ENCODE measurements around the gene WDFY3. TPM values are rescaled to one million over a fixed set of nuclear protein-coding genes. Genes with fewer than 3 reads are reported as not detected.
"Not testable (repeated sequence)": the region's sequence is repeated elsewhere in the genome, so short reads cannot be mapped to it uniquely, and the experiment has no call there.

Gene WDFY3
- total and polyA plus RNA-seq, 3 donors from 2014 or later, result 31.7 to 168 (median 126) TPM

DNA sequence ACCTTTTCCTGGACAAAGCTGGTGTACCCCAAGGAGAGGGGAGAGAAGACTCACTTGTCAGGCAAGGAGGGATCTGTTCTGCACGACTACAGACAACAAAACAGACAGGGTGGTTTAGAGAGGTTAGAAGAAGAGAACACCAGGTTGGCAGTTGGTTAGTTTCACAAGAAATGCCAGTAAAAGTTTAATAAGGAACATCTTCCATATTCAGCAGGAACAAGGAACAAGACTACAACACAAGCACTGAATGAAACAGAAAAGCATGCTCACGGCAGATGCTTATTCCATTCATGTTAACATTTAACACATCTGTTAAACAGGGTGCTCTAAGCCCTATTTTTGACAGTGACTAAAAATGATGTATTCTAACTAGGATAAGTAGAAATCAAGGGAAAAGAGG, 158.2 kb downstream of the WDFY3 start:
- Histone ChIP-seq H3K36me3 (ENCODE audit: low read depth, missing control alignments) (no peaks in the 10 kb centered on the region), H3K4me1 (no peaks in the 10 kb centered on the region), H3K27ac (no peak overlapping the region), H3K9me3 (no peaks in the 10 kb centered on the region), H3K27me3 (no peaks in the 10 kb centered on the region), H3K4me3 (no peak overlapping the region)
- DNase-seq, result no peak
- 91 to 93% methylated on average over 2 of the region's 2 CpGs for whole genome bisulfite sequencing, 2 donors
- intact Hi-C loops (cut with DNase I; ENCODE audit: low total_unique reads), result no loop called here
- TF ChIP-seq POLR2A (IDR thresholded peaks at IDR 0.05), result no peak
- TF ChIP-seq, protein P1, sequence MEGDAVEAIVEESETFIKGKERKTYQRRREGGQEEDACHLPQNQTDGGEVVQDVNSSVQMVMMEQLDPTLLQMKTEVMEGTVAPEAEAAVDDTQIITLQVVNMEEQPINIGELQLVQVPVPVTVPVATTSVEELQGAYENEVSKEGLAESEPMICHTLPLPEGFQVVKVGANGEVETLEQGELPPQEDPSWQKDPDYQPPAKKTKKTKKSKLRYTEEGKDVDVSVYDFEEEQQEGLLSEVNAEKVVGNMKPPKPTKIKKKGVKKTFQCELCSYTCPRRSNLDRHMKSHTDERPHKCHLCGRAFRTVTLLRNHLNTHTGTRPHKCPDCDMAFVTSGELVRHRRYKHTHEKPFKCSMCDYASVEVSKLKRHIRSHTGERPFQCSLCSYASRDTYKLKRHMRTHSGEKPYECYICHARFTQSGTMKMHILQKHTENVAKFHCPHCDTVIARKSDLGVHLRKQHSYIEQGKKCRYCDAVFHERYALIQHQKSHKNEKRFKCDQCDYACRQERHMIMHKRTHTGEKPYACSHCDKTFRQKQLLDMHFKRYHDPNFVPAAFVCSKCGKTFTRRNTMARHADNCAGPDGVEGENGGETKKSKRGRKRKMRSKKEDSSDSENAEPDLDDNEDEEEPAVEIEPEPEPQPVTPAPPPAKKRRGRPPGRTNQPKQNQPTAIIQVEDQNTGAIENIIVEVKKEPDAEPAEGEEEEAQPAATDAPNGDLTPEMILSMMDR (IDR thresholded peaks at IDR 0.05), result no peak

DNA sequence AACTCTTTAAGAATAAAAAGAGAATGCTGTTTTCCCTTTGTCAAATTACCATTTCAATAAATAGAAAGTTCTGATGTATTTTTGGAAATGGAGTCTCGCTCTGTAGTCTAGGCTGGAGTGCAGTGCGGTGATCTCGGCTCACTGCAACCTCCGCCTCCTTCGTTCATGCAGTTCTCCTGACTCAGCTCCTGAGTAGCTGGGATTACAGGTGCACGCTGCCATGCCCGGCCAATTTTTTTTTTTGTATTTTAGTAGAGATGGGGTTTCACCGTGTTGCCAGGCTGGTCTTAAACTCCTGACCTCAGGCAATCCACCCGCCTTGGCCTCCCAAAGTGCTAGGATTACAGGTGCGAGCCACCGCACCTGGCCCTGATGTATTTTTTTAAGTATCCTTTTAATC, 159.9 kb downstream of the WDFY3 start:
- H3K27me3 ChIP-seq; H3K9me3 ChIP-seq; H3K27ac ChIP-seq; H3K36me3 ChIP-seq (ENCODE audit: low read depth, missing control alignments); intact Hi-C loops (cut with DNase I; ENCODE audit: low total_unique reads); H3K4me1 ChIP-seq; H3K4me3 ChIP-seq; DNase-seq: not testable (repeated sequence)
- WGBS, 2 donors, result 97 to 98% methylated on average over 11 of the region's 11 CpGs

DNA sequence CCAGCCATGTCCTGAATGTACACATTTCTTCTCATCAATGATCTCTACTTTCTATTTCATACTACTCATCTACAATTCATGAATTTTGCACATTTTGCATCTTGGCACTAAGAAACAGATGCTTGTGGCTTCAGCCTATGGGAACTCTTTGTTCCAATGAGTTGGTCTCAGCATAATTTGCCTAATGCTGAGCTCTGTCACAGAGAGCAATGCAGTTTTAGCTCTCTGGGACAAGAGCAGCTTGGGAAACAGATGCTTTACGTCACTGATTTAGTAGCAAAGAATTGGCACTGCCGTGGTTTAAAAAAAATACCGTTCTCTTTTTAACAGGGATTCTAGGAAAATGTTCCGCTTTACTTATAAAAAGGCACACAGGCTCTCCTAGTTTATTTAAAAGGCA, 162.4 kb downstream of the WDFY3 start:
- intact Hi-C loops (cut with DNase I; ENCODE audit: low total_unique reads), result no loop called here
- Histone ChIP-seq H3K27me3 (no peaks in the 10 kb centered on the region), H3K27ac (no peak overlapping the region), H3K4me1 (no peaks in the 10 kb centered on the region), H3K9me3 (no peaks in the 10 kb centered on the region), H3K36me3 (ENCODE audit: low read depth, missing control alignments) (no peaks in the 10 kb centered on the region), H3K4me3 (no peak overlapping the region)
- WGBS, 2 donors, result 58 to 61% methylated on average over 4 of the region's 4 CpGs
- DNase-seq, result no peak
- no peak for TF ChIP-seq POLR2A (IDR thresholded peaks at IDR 0.05)
- TF ChIP-seq, protein P1 (IDR thresholded peaks at IDR 0.05), result no peak

DNA sequence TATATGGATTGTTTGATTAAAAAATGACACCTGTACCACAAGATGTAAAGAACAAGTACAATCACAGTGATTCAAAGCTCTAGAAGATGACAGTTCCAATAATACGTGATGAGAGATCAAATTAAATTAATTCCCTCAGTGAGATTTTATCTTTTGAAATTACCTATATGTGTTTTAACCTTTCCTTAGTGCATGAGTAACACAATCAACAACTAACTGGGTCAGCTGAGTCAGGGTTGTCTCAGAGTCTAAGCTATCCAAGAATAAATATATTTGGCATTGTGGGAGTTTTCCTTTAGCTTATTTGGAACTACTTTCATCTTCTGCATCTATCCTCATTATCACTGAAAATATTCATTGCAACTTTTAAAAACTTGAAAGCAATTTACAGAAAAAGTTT, 162.8 kb downstream of the WDFY3 start:
- TF ChIP-seq POLR2A (IDR thresholded peaks at IDR 0.05), result no peak
- TF ChIP-seq, protein P1 (IDR thresholded peaks at IDR 0.05), result no peak
- intact Hi-C loops (cut with DNase I; ENCODE audit: low total_unique reads), result no loop called here
- no peak overlapping the region for H3K27ac ChIP-seq
- no peaks in the 10 kb centered on the region for H3K9me3 ChIP-seq
- H3K4me1 ChIP-seq, result no peaks in the 10 kb centered on the region
- H3K27me3 ChIP-seq, result no peaks in the 10 kb centered on the region
- H3K4me3 ChIP-seq, result no peak overlapping the region
- no peak for DNase-seq
- 84 to 97% methylated on average over 1 of the region's 1 CpG for WGBS, 2 donors
- no peaks in the 10 kb centered on the region for H3K36me3 ChIP-seq (ENCODE audit: low read depth, missing control alignments)

DNA sequence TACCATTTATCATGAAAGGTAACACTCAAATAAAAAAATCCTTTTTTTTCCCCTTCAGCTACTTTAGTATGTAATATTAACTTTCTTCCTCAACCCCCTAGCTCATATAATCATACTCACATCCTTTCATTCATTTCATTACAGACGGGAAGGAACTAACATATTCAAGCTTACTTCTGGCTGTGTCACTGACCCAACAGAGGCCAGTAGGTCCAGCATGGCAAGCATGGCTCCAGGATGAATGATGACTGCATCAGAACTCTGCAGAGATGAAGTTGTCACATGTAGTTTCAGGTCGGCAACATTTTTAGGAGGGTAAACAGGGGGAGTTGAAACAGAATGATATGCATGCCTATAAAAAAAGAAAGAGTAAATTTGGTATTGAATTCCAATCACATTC, 163.4 kb downstream of the WDFY3 start:
- WGBS, 2 donors, result 83 to 84% methylated on average over 2 of the region's 2 CpGs
- H3K4me1 ChIP-seq, result no peaks in the 10 kb centered on the region
- no peaks in the 10 kb centered on the region for H3K36me3 ChIP-seq (ENCODE audit: low read depth, missing control alignments)
- no peak overlapping the region for H3K4me3 ChIP-seq
- no peak for DNase-seq
- TF ChIP-seq, protein P1 (IDR thresholded peaks at IDR 0.05), result no peak
- TF ChIP-seq POLR2A (IDR thresholded peaks at IDR 0.05), result no peak
- H3K27me3 ChIP-seq, result no peaks in the 10 kb centered on the region
- H3K9me3 ChIP-seq, result no peaks in the 10 kb centered on the region
- intact Hi-C loops (cut with DNase I; ENCODE audit: low total_unique reads), result no loop called here
- no peak overlapping the region for H3K27ac ChIP-seq

All from testis (tissue), 3 donors.